Activated CD4-positive, CD25-positive, alpha-beta regulatory T cell treated with anti-CD3 and anti-CD28 coated beads, Interleukin-2, amount 50 U/mL, for 72 hours (primary cell): Measurements from ENCODE around the gene EXOC2.

Experiments
- DNase-seq: peaks from one replicate; pipeline ENCODE4 v3.0.0; 2021

The EXOC2 gene

GRCh38 chr6:455006-455585, 237.8 kb downstream of the EXOC2 start:
- no peak for DNase-seq

GRCh38 chr6:454148-454991, 238.6 kb downstream of the EXOC2 start:
- DNase-seq = no peak

GRCh38 chr6:453152-453551, 239.8 kb downstream of the EXOC2 start:
- DNase-seq = no peak

DNA sequence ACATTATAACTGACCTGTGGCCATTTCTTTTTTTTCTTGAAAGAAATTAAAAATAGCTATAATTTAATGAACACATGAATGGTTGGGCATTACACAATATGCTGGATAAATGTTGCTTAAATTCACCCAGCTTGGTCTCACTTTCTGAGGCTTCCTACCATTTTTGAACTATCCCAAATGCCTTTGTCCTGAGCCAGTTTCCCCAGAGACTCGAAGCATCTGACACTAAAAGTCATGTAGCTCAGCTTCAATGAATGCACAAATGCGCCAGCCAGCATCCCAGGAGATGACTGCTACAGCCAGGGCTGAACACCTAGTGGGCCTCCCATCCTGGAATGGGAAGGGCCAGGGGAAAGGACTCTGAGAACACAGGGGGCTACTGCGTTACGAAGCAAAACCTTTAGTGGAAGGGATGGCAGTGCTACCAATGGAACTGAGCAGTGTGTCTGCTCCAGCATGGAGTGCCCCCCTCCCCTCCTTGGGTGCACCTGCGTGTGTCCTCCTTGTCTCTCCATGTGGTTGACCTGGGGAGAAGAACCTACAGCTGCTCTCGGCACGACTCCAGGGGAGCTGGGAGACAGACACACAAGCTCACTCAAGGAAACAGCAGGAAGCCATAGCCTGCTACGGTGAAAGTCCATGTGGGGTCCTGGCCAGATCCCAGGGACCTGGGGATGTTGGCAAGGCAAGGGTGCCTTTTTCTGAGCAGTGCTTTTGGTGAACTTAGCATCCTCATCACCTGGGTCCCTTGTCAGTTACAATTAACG, 240.5 kb downstream of the EXOC2 start:
- no peak for DNase-seq

DNA sequence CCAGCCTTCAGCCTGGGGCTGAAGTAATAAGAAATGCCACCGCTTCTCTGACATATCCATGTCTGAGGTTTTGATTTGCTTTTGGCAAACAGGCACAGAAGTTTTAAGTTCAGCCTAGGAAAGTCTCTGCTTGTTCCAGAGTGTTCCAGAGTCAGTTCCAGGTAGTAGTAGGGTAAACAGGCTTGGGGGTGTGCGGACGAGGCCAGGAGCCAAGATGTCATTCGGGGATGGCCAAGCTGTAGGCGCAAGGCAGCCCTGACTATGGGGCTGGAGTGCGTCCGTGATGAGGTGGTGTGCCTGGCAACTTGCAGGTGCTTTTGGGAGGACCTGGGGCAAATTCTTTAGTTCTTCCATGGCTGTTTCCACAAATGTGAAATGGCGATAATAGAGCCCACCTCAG, 241.1 kb downstream of the EXOC2 start:
- DNase-seq = no peak

GRCh38 chr6:451336-451735, 241.6 kb downstream of the EXOC2 start:
- DNase-seq = no peak

GRCh38 chr6:449486-450419, 243.2 kb downstream of the EXOC2 start:
- DNase-seq = peak; percentile 24

- DNase-seq = no peak
Observed at GRCh38 chr6:449057-449430, 243.9 kb downstream of the EXOC2 start.

GRCh38 chr6:448296-449056, 244.5 kb downstream of the EXOC2 start:
- DNase-seq = no peak

GRCh38 chr6:447381-448165, 245.4 kb downstream of the EXOC2 start:
- DNase-seq = no peak

GRCh38 chr6:446418-447366, 246.2 kb downstream of the EXOC2 start:
- peak; percentile 82 for DNase-seq

DNA sequence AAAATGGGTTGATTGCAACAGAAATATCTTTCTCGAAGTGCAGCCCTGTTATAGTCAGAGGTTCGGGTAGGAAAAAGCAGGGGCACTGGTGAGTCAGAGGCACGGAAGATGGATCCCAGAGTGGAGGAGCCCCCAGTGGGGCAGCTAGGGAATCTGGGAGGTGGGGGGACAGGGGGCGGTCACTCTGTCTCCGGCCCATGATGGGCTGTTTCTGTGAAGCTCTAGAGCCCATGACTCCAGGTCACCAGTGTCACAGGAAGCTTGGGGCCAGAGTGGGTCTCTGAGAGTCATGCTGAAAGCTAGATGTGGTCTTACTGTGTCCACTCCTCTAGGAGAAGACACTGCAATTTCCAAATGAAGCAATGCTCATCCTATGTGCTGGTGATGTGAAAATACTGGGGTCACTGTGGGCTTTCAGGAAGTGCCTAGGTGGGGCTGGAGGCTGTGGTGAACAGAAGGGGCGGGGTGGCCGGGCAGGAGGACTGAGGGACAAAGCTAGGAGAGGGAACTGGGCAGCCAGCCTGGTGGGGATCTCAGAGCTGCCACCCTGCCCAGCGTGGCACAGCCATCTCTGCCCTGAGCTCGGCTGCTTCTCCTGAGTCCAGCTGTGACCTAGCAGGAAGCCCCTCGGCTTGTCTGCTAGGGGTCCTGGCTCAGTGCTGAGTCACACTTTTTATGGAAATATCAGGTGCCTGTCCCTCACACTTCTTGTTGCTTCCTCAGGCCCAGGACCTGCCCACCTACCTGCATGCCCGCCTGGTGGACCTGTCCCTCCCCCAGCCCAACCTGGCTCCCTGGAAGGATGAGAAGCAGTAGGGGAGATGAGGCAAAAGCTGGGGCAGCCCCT, 247.1 kb downstream of the EXOC2 start:
- DNase-seq = no peak

DNA sequence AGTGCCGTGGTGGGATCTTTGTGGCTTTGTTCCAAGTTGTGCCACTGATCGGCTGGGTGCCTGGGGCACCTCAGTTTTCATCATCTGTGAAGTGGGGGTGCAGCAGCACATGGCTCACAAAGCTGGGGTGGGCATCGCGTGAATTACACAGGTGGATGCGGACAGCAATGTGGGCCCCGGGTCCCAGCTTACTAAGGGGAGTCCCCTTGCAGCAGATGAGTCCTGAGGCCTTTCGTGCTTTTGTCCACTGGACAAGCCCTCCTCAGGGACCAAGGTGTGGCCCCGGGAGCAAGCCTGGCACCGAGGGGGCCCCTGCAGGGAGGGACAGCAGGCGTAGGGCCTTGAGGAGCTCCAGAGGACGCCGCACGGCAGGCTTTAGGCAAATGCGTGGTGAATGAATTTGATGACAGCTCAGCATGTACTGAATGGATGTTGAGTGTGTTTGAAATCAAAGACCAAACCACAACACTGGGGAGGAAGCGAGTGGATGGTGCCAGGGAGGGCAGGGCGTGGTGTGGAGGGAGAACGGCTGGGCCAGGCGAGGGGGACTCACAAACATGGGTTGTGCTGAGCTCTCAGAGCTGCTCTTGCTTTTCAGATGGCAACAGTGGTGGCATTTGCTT, 248.2 kb downstream of the EXOC2 start:
- DNase-seq = peak; percentile 56

DNA sequence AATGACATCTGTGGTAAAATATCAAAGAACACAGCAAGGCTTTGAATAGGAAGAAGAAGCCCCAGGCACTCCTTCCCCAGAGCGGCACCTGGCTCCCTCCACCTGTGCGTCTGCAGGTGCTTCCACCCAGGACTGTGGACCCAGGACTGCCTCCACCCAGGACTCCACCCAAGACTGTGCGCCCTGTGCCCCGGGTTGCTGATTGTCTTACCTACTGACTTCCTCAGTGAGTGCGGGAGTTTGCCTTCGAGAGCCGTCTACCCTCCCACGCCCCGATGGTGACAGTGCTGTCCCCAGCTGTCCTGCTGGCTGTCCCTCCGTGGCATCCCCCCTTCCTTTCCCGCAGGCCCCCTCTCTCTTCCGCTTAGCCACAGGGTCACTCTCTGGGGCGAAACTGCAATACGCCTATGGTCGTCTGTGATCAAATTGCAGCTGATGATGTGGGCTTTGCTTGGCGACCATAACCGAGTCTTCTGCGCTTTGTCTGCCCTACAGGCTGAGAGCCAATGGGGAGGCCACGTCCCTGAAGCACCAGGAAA, 249.2 kb downstream of the EXOC2 start:
- no peak for DNase-seq

GRCh38 chr6:441126-441920, 251.6 kb downstream of the EXOC2 start:
- DNase-seq = no peak

DNA sequence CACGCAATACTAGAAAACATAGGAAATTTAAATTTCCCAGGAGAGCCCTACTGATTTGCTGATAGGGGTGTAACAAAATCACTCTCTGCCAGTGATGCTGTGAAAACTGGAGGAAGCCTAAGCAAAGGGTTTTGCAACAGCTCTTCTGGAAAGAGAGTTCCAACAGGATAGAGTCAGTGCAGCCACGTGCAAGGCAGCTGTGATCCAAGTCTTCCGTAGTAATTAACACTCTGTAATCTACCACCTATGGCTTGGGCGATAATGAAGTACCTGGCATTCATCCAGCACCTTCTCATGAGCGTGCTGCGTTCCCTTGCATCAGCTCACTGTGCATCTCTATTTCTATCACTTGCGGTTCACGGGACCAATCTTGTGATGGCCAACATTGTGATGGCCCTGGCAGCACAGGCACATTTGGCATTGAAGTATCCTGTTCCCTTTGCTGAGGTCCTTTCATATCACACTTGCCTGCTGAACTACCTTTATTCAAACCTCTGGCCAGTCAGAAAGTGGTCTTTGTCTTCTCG, 253.2 kb downstream of the EXOC2 start:
- DNase-seq = no peak

GRCh38 chr6:438634-439170, 254.2 kb downstream of the EXOC2 start:
- DNase-seq = no peak
